DND-41 (cell line): ENCODE measurements around the gene DCUN1D2.

ENCODE experiments used
- ATAC-seq: fragments of 200-7000 bp; cut with Tn5 transposase; 3 replicates; pipeline ENCODE4 v1.9.1; 2021; ENCODE audit warnings: low read depth; ENCODE audit not compliant: insufficient read depth
- DNase-seq: peaks from one replicate; pipeline ENCODE4 v3.0.0-alpha.2; 2020
- H2AFZ ChIP-seq: 2 replicates; pipeline ENCODE4 v1.6.0; 2012; ENCODE audit warnings: low read depth, low read length
- H3K27ac ChIP-seq: 2 replicates; pipeline ENCODE4 v1.5.1; 2012; ENCODE audit warnings: low read length, inconsistent platforms
- H3K27me3 ChIP-seq: fragments of 200-600 bp; sonication (generic); 2 replicates; pipeline ENCODE4 v1.6.0; 2012; ENCODE audit warnings: low read length, mild to moderate bottlenecking, inconsistent platforms; ENCODE audit not compliant: insufficient read depth, poor library complexity
- H3K36me3 ChIP-seq: 2 replicates; pipeline ENCODE4 v1.5.1; 2012; ENCODE audit warnings: low read length, inconsistent platforms; ENCODE audit not compliant: insufficient read depth
- H3K4me1 ChIP-seq: 2 replicates; pipeline ENCODE4 v1.5.1; 2012; ENCODE audit warnings: mild to moderate bottlenecking, low read length; ENCODE audit not compliant: insufficient read depth
- H3K4me2 ChIP-seq: 2 replicates; pipeline ENCODE4 v1.6.0; 2012; ENCODE audit warnings: mild to moderate bottlenecking, moderate library complexity, low read length, inconsistent platforms; ENCODE audit not compliant: insufficient read depth
- H3K4me3 ChIP-seq, 2 experiments: fragments of 200-600 bp in 1 of 2; shearing (Covaris generic) in 1 of 2; 2 replicates each; pipeline ENCODE4 v1.5.1; 2012 to 2016; ENCODE audit warnings: inconsistent platforms in 2 of 2, low read length in 2 of 2, mild to moderate bottlenecking in 2 of 2, low read depth in 1 of 2, moderate library complexity in 1 of 2
- H3K79me2 ChIP-seq: 2 replicates; pipeline ENCODE4 v1.6.0; 2012; ENCODE audit warnings: low read length, inconsistent platforms; ENCODE audit not compliant: insufficient read depth
- H3K9ac ChIP-seq: 2 replicates; pipeline ENCODE4 v1.6.0; 2012; ENCODE audit warnings: low read depth, mild to moderate bottlenecking, inconsistent platforms, low read length, moderate library complexity
- H3K9me3 ChIP-seq: 2 replicates; pipeline ENCODE4 v1.5.1; 2012; ENCODE audit warnings: low read length, moderate library complexity, mild to moderate bottlenecking, inconsistent platforms; ENCODE audit not compliant: insufficient read depth, severe bottlenecking
- H4K20me1 ChIP-seq: 2 replicates; pipeline ENCODE4 v1.6.0; 2012; ENCODE audit warnings: low read length; ENCODE audit not compliant: insufficient read depth
- CTCF ChIP-seq: IDR thresholded peaks from 2 replicates; pipeline ENCODE4 v1.5.1; 2012; ENCODE audit warnings: borderline replicate concordance, low read length, moderate library complexity, mild to moderate bottlenecking; ENCODE audit not compliant: poor library complexity, severe bottlenecking; ENCODE audit errors: extremely low read depth
- EZH2 ChIP-seq: IDR thresholded peaks from 3 replicates; pipeline ENCODE4 v1.6.1; 2012; ENCODE audit warnings: borderline replicate concordance, low read depth, mild to moderate bottlenecking, moderate library complexity, low read length, inconsistent platforms; ENCODE audit not compliant: severe bottlenecking

DCUN1D2 gene

GRCh38 chr13:113538689-113539058, 48.2 kb upstream of the DCUN1D2 start:
- ATAC-seq: no peak
- H3K9ac ChIP-seq: no peak overlapping the region
- H3K4me3 ChIP-seq: no peak overlapping the region
- TF ChIP-seq CTCF (no peak), EZH2 (no peak)
- no peak overlapping the region for H3K27ac ChIP-seq
- H3K79me2 ChIP-seq: 0 out of 2 replicates have a peak, but pooled peaks cover 2% of the 10 kb centered on the region
- no peaks in the 10 kb centered on the region for H3K4me1 ChIP-seq
- H3K27me3 ChIP-seq: no peaks in the 10 kb centered on the region
- DNase-seq: no peak
- no peaks in the 10 kb centered on the region for H3K9me3 ChIP-seq
- H3K4me2 ChIP-seq: no peak overlapping the region
- no peak overlapping the region for H2AFZ ChIP-seq
- peaks cover 20% of the 10 kb centered on the region for H3K36me3 ChIP-seq
- H4K20me1 ChIP-seq: no peaks in the 10 kb centered on the region

- no peaks in the 10 kb centered on the region for H3K27me3 ChIP-seq
- no peak for DNase-seq
- H3K9ac ChIP-seq: no peak overlapping the region
- no peak overlapping the region for H2AFZ ChIP-seq
- H3K4me2 ChIP-seq: no peak overlapping the region
- no peak overlapping the region for H3K4me3 ChIP-seq
- TF ChIP-seq EZH2: no peak
- TF ChIP-seq CTCF: no peak
- H3K79me2 ChIP-seq: 0 out of 2 replicates have a peak, but pooled peaks cover 1% of the 10 kb centered on the region
- peaks cover 24% of the 10 kb centered on the region for H3K36me3 ChIP-seq
- no peak for ATAC-seq
- no peak overlapping the region for H3K27ac ChIP-seq
- no peaks in the 10 kb centered on the region for H3K9me3 ChIP-seq
- H4K20me1 ChIP-seq: no peaks in the 10 kb centered on the region
- H3K4me1 ChIP-seq: no peaks in the 10 kb centered on the region
These were observed 47.6 kb upstream of the DCUN1D2 start for GRCh38 chr13:113537909-113538688.

- H3K4me1 ChIP-seq: no peaks in the 10 kb centered on the region
- peaks cover 24% of the 10 kb centered on the region for H3K36me3 ChIP-seq
- H3K4me2 ChIP-seq: no peak overlapping the region
- H3K79me2 ChIP-seq: 0 out of 2 replicates have a peak, but pooled peaks cover 1% of the 10 kb centered on the region
- H3K9ac ChIP-seq: no peak overlapping the region
- TF ChIP-seq EZH2: no peak
- no peak for TF ChIP-seq CTCF
- H3K27ac ChIP-seq: no peak overlapping the region
- ATAC-seq (no peak), DNase-seq (no peak)
- 0 out of 2 replicates have a peak, but pooled peaks cover under 1% of the 10 kb centered on the region for H4K20me1 ChIP-seq
- no peaks in the 10 kb centered on the region for H3K27me3 ChIP-seq
- H2AFZ ChIP-seq: no peak overlapping the region
- no peak overlapping the region for H3K4me3 ChIP-seq
- H3K9me3 ChIP-seq: no peaks in the 10 kb centered on the region
These were observed 46.7 kb upstream of the DCUN1D2 start for GRCh38 chr13:113537205-113537604.
